Measurements from ENCODE around the gene ARHGAP20.
A peak's percentile ranks its signal among the peaks of the same experiment; 100 is the strongest.

ARHGAP20 gene

DNA sequence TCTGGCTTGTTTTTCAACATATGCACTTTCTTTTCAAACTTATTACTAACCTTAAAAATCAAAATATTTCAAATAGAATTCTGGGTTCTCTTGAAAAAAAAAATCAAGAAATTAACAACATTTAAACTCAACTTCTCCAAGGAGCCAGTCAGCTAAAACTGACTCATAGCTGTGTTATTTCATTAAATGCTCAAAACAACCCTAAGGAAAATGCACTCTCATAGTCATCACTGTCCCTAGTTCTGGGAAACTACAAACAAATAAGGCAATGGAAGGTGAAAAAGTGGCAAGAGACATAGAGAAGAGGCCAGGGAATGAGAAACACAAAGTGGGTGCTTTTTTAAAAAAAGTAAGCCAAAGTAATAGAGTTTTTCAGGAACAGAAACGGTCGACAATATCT, 4.1 kb upstream of the ARHGAP20 start:
- H3K36me3 ChIP-seq (ENCODE audit: control insufficient read depth in 1 of 2, insufficient read depth in 2 of 2, low read length in 2 of 2): no peaks in the 10 kb centered on the region
- H3K9me3 ChIP-seq (ENCODE audit: control insufficient read depth in 1 of 2, low read length in 2 of 2): no peaks in the 10 kb centered on the region
- no peak overlapping the region for H3K9ac ChIP-seq (ENCODE audit: low read depth in 1 of 2, low read length in 2 of 2)
- peaks cover 10 to 13% of the 10 kb centered on the region in 2 donors for H3K27me3 ChIP-seq (ENCODE audit: control insufficient read depth in 1 of 2, insufficient read depth in 2 of 2, low read length in 2 of 2)
- H3K4me1 ChIP-seq (ENCODE audit: control insufficient read depth in 1 of 2, insufficient read depth in 2 of 2, low read length in 2 of 2): no peaks in the 10 kb centered on the region
- H3K4me3 ChIP-seq (ENCODE audit: low read depth in 1 of 2, low read length in 2 of 2): no peak overlapping the region
- no peak overlapping the region for H3K27ac ChIP-seq (ENCODE audit: low read depth, low read length)

DNA sequence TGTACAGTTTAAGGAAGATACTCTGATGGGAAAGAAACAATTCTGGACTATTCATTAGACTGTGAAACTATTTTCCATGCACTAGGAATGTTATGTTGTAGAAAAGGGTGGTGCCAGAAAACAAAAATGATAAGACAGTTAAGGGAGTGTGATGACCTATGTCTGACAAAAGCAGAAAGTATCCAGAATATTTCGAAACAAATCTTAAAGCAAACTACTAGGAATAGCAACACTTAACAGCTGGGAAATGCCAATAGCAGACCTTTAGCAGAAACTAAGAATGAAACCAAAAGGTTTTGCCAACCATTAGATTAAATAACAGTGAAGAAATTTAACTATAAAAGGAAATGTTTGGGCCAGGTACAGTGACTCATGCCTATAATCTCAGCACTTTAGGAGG, 3.3 kb upstream of the ARHGAP20 start:
- Histone ChIP-seq H3K27ac (ENCODE audit: low read depth, low read length) (no peak overlapping the region), H3K9ac (ENCODE audit: low read depth in 1 of 2, low read length in 2 of 2) (no peak overlapping the region), H3K4me3 (ENCODE audit: low read depth in 1 of 2, low read length in 2 of 2) (no peak overlapping the region), H3K4me1 (ENCODE audit: control insufficient read depth in 1 of 2, insufficient read depth in 2 of 2, low read length in 2 of 2) (peaks cover 0 to 4% of the 10 kb centered on the region in 2 donors), H3K9me3 (ENCODE audit: control insufficient read depth in 1 of 2, low read length in 2 of 2) (no peaks in the 10 kb centered on the region), H3K36me3 (ENCODE audit: control insufficient read depth in 1 of 2, insufficient read depth in 2 of 2, low read length in 2 of 2) (no peaks in the 10 kb centered on the region), H3K27me3 (ENCODE audit: control insufficient read depth in 1 of 2, insufficient read depth in 2 of 2, low read length in 2 of 2) (peaks cover 16 to 21% of the 10 kb centered on the region in 2 donors)

DNA sequence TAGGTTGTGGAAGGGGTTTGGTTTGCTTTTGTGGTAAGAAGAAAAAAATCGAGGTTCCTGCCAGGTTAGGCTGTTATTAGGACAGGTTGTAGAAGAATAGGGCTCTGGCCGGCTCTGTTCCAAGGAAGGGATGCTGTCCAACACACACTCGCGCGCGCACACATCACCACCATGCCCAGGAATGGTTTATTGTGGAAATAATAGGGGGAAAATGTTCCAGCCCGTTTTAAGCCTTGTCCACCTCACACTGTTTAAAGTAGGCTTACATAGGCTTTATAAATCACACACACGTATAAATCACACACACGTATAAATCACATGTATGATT, 1.2 kb upstream of the ARHGAP20 start:
- H3K9me3 ChIP-seq (ENCODE audit: control insufficient read depth in 1 of 2, low read length in 2 of 2): no peaks in the 10 kb centered on the region
- H3K27me3 ChIP-seq (ENCODE audit: control insufficient read depth in 1 of 2, insufficient read depth in 2 of 2, low read length in 2 of 2): peaks cover 25 to 36% of the 10 kb centered on the region in 2 donors
- H3K9ac ChIP-seq (ENCODE audit: low read depth in 1 of 2, low read length in 2 of 2): peak overlapping the region in 1 of 2 donors; percentile 13
- no peak overlapping the region for H3K27ac ChIP-seq (ENCODE audit: low read depth, low read length)
- peaks cover 0 to 4% of the 10 kb centered on the region in 2 donors for H3K4me1 ChIP-seq (ENCODE audit: control insufficient read depth in 1 of 2, insufficient read depth in 2 of 2, low read length in 2 of 2)
- H3K36me3 ChIP-seq (ENCODE audit: control insufficient read depth in 1 of 2, insufficient read depth in 2 of 2, low read length in 2 of 2): no peaks in the 10 kb centered on the region
- H3K4me3 ChIP-seq (ENCODE audit: low read depth in 1 of 2, low read length in 2 of 2): peak overlapping the region; percentile 64

DNA sequence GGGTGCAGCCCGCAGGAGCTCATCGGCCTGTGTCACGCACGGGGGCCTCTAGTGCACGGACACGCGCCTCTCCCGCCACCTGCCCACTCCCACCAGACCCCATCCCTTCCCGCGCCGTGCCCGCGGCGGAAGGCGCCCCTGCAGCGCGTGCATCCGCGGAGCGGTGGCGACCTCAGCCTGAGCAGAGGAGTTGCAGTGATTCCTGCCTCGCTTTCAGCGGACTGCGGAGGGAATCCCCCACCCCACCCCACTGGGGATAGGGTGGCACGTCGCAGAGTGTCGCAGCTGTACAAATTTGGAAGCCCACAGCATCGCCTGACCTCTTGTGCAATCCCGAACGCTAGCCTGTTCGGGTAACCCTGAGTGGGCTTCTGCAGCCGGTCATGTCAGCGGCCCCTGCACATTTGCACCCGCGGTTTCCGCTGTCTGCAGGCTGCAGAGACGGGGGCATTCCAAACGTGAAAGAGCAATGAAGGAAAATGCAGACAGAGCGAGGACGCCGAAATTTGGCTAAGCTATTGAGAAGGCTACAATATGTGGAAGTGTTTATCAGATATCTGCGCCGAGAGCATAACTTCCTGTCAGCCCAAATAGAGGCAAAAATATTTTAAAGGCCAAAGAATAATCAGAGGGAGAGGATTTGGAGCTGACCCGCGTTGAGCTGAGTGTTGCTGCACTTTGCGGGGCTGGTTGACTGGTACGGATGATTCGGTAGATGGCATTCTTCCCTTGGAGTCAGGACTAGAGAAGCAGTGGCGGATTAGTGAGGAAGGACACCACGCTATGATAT, 617 bp upstream of the ARHGAP20 start:
- no peaks in the 10 kb centered on the region for H3K36me3 ChIP-seq (ENCODE audit: control insufficient read depth in 1 of 2, insufficient read depth in 2 of 2, low read length in 2 of 2)
- peaks cover 0 to 4% of the 10 kb centered on the region in 2 donors for H3K4me1 ChIP-seq (ENCODE audit: control insufficient read depth in 1 of 2, insufficient read depth in 2 of 2, low read length in 2 of 2)
- no peaks in the 10 kb centered on the region for H3K9me3 ChIP-seq (ENCODE audit: control insufficient read depth in 1 of 2, low read length in 2 of 2)
- H3K27ac ChIP-seq (ENCODE audit: low read depth, low read length): no peak overlapping the region
- H3K4me3 ChIP-seq (ENCODE audit: low read depth in 1 of 2, low read length in 2 of 2): peak overlapping the region; percentile 64
- H3K9ac ChIP-seq (ENCODE audit: low read depth in 1 of 2, low read length in 2 of 2): peak overlapping the region; percentile 13 to 33
- peaks cover 25 to 36% of the 10 kb centered on the region in 2 donors for H3K27me3 ChIP-seq (ENCODE audit: control insufficient read depth in 1 of 2, insufficient read depth in 2 of 2, low read length in 2 of 2)

DNA sequence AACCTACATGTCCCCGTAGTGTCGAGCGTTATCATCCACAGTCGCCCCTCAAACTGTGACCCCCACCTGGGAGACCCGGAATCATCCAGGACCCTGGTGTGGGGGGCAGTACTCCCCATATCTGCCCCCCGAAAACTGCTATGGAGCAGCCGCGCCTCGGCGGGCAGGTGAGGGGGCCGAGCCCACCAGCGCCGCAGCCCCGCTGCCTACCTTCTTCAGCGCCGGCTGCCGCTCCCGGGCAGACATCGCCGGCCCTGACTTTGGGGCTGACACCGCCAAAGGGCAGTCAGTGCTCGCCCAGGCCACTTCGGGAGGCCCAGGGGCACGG, 825 bp downstream of the ARHGAP20 start:
- H3K27ac ChIP-seq (ENCODE audit: low read depth, low read length): no peak overlapping the region

DNA sequence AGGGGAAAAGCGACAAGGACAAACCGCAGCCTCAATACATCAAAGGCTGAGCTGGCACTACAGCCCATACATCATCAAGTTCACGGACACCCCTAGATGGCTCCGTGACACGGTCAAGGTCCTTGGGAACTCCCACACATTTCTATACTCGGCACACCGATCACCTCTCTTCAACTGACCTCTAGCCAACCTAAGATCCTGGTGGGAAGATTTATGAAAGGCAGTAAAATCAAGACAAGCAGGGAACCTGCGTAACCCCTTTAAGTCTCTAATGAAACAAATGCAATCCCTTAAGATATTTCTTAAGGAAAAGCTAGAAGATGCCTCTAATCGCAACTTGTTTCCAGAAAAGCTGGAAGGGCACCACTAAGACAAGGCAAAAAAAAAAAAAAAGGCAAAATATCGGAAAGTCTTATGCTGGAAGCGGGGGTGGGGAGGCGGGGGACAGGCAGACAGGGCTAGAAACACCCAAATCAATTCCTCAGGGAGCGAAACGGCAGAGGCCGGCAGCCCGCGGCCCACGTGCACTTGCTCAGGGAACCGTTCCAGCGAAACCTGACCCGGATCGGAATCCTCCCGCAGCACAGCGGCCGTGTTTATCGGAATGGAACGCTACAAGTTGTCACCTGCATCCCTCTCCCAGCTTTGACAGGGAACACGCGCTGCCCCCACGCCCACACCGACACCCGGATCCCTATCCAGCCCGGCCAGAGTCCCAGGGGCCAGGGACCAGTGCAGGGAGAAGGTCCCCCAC, 1.4 kb downstream of the ARHGAP20 start:
- Histone ChIP-seq H3K9ac (ENCODE audit: low read depth in 1 of 2, low read length in 2 of 2) (no peak overlapping the region), H3K9me3 (ENCODE audit: control insufficient read depth in 1 of 2, low read length in 2 of 2) (no peaks in the 10 kb centered on the region), H3K27me3 (ENCODE audit: control insufficient read depth in 1 of 2, insufficient read depth in 2 of 2, low read length in 2 of 2) (peaks cover 25 to 36% of the 10 kb centered on the region in 2 donors), H3K4me1 (ENCODE audit: control insufficient read depth in 1 of 2, insufficient read depth in 2 of 2, low read length in 2 of 2) (peaks cover 0 to 4% of the 10 kb centered on the region in 2 donors), H3K27ac (ENCODE audit: low read depth, low read length) (no peak overlapping the region), H3K4me3 (ENCODE audit: low read depth in 1 of 2, low read length in 2 of 2) (peak overlapping the region; percentile 52 to 66), H3K36me3 (ENCODE audit: control insufficient read depth in 1 of 2, insufficient read depth in 2 of 2, low read length in 2 of 2) (no peaks in the 10 kb centered on the region)

More for the DNA sequence above, 825 bp downstream of the ARHGAP20 start:
- no peaks in the 10 kb centered on the region for H3K36me3 ChIP-seq (ENCODE audit: control insufficient read depth in 1 of 2, insufficient read depth in 2 of 2, low read length in 2 of 2)
- H3K4me3 ChIP-seq (ENCODE audit: low read depth in 1 of 2, low read length in 2 of 2): peak overlapping the region; percentile 52 to 66
- H3K4me1 ChIP-seq (ENCODE audit: control insufficient read depth in 1 of 2, insufficient read depth in 2 of 2, low read length in 2 of 2): peaks cover 0 to 4% of the 10 kb centered on the region in 2 donors
- H3K27me3 ChIP-seq (ENCODE audit: control insufficient read depth in 1 of 2, insufficient read depth in 2 of 2, low read length in 2 of 2): peaks cover 25 to 36% of the 10 kb centered on the region in 2 donors
- H3K9ac ChIP-seq (ENCODE audit: low read depth in 1 of 2, low read length in 2 of 2): peak overlapping the region in 1 of 2 donors; percentile 25
- no peaks in the 10 kb centered on the region for H3K9me3 ChIP-seq (ENCODE audit: control insufficient read depth in 1 of 2, low read length in 2 of 2)

DNA sequence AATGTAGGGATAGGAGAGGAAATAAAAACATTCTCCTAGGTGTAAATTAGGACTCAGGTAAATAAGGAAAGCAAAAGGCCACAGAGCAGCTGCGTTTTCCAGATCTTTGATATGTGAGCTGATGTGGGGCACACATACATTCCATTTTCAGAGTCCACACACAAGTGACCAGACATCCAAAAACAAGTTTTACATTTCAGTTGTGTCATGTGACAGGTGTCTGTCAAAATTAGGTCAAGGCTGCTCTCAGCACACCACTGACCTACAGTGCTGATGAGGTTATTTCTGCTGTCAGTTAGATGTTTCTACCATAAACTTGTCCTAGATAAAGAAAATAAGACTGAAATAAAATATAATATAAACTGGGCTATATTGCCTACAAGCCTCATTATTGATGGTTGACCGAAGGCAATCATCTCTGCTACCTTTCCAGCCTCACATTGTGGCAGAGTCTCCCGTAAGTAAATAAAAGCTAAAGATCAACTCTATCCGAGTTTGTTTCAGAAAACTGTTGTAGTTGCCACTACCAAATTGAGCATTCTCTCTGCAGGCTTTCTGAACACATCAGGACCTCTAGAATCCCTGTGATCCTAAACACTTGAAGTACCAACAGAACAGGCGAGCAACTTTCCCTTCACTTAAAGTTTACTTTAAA, 7.9 kb downstream of the ARHGAP20 start:
- no peaks in the 10 kb centered on the region for H3K9me3 ChIP-seq (ENCODE audit: control insufficient read depth in 1 of 2, low read length in 2 of 2)
- no peaks in the 10 kb centered on the region for H3K4me1 ChIP-seq (ENCODE audit: control insufficient read depth in 1 of 2, insufficient read depth in 2 of 2, low read length in 2 of 2)
- no peak overlapping the region for H3K27ac ChIP-seq (ENCODE audit: low read depth, low read length)
- H3K9ac ChIP-seq (ENCODE audit: low read depth in 1 of 2, low read length in 2 of 2): no peak overlapping the region
- H3K27me3 ChIP-seq (ENCODE audit: control insufficient read depth in 1 of 2, insufficient read depth in 2 of 2, low read length in 2 of 2): peaks cover 3 to 4% of the 10 kb centered on the region in 2 donors
- no peak overlapping the region for H3K4me3 ChIP-seq (ENCODE audit: low read depth in 1 of 2, low read length in 2 of 2)
- no peaks in the 10 kb centered on the region for H3K36me3 ChIP-seq (ENCODE audit: control insufficient read depth in 1 of 2, insufficient read depth in 2 of 2, low read length in 2 of 2)

DNA sequence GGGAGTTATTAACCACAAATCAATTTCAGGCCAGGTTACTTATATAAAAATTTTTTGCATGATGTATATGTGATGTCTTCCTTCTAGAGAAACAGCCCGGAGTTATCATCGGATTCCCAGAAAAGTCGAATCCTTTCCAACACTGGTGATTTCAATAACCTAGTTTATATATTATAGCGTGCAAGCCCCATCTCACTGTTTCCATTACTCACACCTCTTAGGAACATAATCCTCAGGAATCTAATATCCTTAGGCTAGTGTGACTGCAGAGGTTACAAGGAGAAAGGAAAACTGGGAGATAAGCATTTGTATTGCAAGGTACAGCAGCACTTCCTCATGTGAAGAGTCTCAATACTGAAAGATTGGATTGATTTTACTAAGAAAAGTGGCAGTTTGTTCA, 20.3 kb downstream of the ARHGAP20 start:
- Histone ChIP-seq H3K9me3 (ENCODE audit: control insufficient read depth in 1 of 2, low read length in 2 of 2) (no peaks in the 10 kb centered on the region), H3K27ac (ENCODE audit: low read depth, low read length) (no peak overlapping the region)

DNA sequence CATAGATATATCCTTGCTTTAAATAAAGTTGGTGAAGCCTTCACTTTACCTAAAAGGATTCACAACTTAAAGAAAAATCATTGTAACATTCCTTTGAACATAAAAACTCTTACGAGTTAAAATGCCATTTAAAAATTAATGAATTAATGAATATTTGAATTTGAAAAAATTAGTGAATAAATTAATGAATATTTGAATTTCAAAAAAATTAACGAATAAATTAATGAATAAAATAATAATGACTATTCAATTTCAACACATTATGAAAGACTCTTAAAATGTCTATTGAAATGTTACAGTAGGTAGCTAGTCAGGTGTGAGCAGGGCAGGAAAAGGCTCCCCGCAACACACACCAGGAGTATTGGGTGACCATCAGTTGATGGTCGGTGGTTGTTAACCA, 22.9 kb downstream of the ARHGAP20 start:
- H3K9me3 ChIP-seq (ENCODE audit: control insufficient read depth in 1 of 2, low read length in 2 of 2): no peaks in the 10 kb centered on the region
- H3K4me1 ChIP-seq (ENCODE audit: control insufficient read depth in 1 of 2, insufficient read depth in 2 of 2, low read length in 2 of 2): no peaks in the 10 kb centered on the region
- H3K27ac ChIP-seq (ENCODE audit: low read depth, low read length): no peak overlapping the region
- no peak overlapping the region for H3K4me3 ChIP-seq (ENCODE audit: low read depth in 1 of 2, low read length in 2 of 2)
- no peaks in the 10 kb centered on the region for H3K27me3 ChIP-seq (ENCODE audit: control insufficient read depth in 1 of 2, insufficient read depth in 2 of 2, low read length in 2 of 2)
- H3K36me3 ChIP-seq (ENCODE audit: control insufficient read depth in 1 of 2, insufficient read depth in 2 of 2, low read length in 2 of 2): no peaks in the 10 kb centered on the region
- H3K9ac ChIP-seq (ENCODE audit: low read depth in 1 of 2, low read length in 2 of 2): no peak overlapping the region

More for the DNA sequence above, 20.3 kb downstream of the ARHGAP20 start:
- H3K36me3 ChIP-seq (ENCODE audit: control insufficient read depth in 1 of 2, insufficient read depth in 2 of 2, low read length in 2 of 2): no peaks in the 10 kb centered on the region
- no peak overlapping the region for H3K9ac ChIP-seq (ENCODE audit: low read depth in 1 of 2, low read length in 2 of 2)
- no peak overlapping the region for H3K4me3 ChIP-seq (ENCODE audit: low read depth in 1 of 2, low read length in 2 of 2)
- H3K4me1 ChIP-seq (ENCODE audit: control insufficient read depth in 1 of 2, insufficient read depth in 2 of 2, low read length in 2 of 2): no peaks in the 10 kb centered on the region
- H3K27me3 ChIP-seq (ENCODE audit: control insufficient read depth in 1 of 2, insufficient read depth in 2 of 2, low read length in 2 of 2): no peaks in the 10 kb centered on the region
